ENCODE results near the gene TM4SF5.

DNA sequence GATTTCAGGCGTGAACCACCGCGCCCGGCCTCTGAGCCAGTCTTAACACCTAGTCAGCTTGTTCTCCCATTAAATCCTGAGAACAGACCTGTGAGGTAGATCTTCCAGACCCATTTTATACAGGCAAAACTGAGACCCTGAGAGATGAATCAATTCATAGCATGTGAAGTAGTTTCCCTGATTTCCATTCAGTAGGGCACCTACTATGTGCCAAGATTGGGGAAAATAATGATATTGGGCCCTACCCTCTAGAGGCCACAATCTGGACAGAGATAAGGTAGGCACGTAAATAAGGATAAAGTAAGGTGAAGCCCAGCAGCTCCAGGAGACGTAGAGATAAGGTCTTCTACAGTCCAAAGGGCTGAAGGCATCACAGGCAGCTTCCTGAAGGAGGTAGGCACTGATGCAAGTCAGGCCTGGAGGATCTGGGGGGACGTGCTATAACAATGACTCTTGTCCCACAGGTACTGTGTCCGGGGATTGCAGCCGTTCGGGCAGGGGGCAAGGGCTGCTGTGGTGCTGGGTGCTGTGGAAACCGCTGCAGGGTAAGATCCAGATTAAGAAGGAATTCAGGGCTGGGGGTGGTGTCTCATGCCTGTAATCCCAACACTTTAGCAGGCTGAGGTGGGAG lies 8.8 kb downstream of the TM4SF5 start:
- TF ChIP-seq, protein P1, sequence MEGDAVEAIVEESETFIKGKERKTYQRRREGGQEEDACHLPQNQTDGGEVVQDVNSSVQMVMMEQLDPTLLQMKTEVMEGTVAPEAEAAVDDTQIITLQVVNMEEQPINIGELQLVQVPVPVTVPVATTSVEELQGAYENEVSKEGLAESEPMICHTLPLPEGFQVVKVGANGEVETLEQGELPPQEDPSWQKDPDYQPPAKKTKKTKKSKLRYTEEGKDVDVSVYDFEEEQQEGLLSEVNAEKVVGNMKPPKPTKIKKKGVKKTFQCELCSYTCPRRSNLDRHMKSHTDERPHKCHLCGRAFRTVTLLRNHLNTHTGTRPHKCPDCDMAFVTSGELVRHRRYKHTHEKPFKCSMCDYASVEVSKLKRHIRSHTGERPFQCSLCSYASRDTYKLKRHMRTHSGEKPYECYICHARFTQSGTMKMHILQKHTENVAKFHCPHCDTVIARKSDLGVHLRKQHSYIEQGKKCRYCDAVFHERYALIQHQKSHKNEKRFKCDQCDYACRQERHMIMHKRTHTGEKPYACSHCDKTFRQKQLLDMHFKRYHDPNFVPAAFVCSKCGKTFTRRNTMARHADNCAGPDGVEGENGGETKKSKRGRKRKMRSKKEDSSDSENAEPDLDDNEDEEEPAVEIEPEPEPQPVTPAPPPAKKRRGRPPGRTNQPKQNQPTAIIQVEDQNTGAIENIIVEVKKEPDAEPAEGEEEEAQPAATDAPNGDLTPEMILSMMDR (IDR thresholded peaks at IDR 0.05; ENCODE audit: insufficient read depth, low read length): no peak
- TF ChIP-seq POLR2AphosphoS5 (IDR thresholded peaks at IDR 0.05; ENCODE audit: low read depth) (no peak), REST (IDR thresholded peaks at IDR 0.05; ENCODE audit: insufficient replicate concordance, low read depth) (no peak)

Data from HL-60 (cell line).